Measurements from ENCODE around the gene GABARAPL1.

GABARAPL1 gene

GRCh38 chr12:10252201-10252600 lies 39.5 kb downstream of the GABARAPL1 start:
- H3K27ac ChIP-seq (replicated peaks) = no peak overlapping the region
- no peaks in the 10 kb centered on the region for H3K27me3 ChIP-seq (ENCODE audit: insufficient read depth, poor library complexity, severe bottlenecking)
- no peak for DNase-seq (ENCODE audit: low read depth in 1 of 2, low spot score in 1 of 2)
- H3K4me3 ChIP-seq (replicated peaks; ENCODE audit: insufficient read depth, low read length) = no peak overlapping the region
- no peak for TF ChIP-seq REST (IDR thresholded peaks at IDR 0.05; ENCODE audit: insufficient replicate concordance, low read depth)
- TF ChIP-seq CTCF (IDR thresholded peaks at IDR 0.05; ENCODE audit: insufficient read depth, low read length) = no peak
- TF ChIP-seq GABPA (IDR thresholded peaks at IDR 0.05; ENCODE audit: low read depth) = no peak
- no peak for TF ChIP-seq SPI1 (IDR thresholded peaks at IDR 0.05; ENCODE audit: borderline replicate concordance, low read depth)
- no peak for TF ChIP-seq POLR2AphosphoS5 (IDR thresholded peaks at IDR 0.05; ENCODE audit: low read depth)

GRCh38 chr12:10256064-10256463 lies 43.4 kb downstream of the GABARAPL1 start:
- Histone ChIP-seq H3K27me3 (ENCODE audit: insufficient read depth, poor library complexity, severe bottlenecking) (no peaks in the 10 kb centered on the region), H3K4me3 (replicated peaks; ENCODE audit: insufficient read depth, low read length) (no peak overlapping the region), H3K27ac (replicated peaks) (no peak overlapping the region)
- TF ChIP-seq GABPA (IDR thresholded peaks at IDR 0.05; ENCODE audit: low read depth) (no peak), REST (IDR thresholded peaks at IDR 0.05; ENCODE audit: insufficient replicate concordance, low read depth) (no peak), CTCF (IDR thresholded peaks at IDR 0.05; ENCODE audit: insufficient read depth, low read length) (no peak), SPI1 (IDR thresholded peaks at IDR 0.05; ENCODE audit: borderline replicate concordance, low read depth) (no peak), POLR2AphosphoS5 (IDR thresholded peaks at IDR 0.05; ENCODE audit: low read depth) (no peak)
- DNase-seq (ENCODE audit: low read depth in 1 of 2, low spot score in 1 of 2) = no peak

- Histone ChIP-seq H3K27me3 (ENCODE audit: insufficient read depth, poor library complexity, severe bottlenecking) (no peaks in the 10 kb centered on the region), H3K4me3 (replicated peaks; ENCODE audit: insufficient read depth, low read length) (no peak overlapping the region), H3K27ac (replicated peaks) (no peak overlapping the region)
- TF ChIP-seq SPI1 (IDR thresholded peaks at IDR 0.05; ENCODE audit: borderline replicate concordance, low read depth) (no peak), CTCF (IDR thresholded peaks at IDR 0.05; ENCODE audit: insufficient read depth, low read length) (no peak), GABPA (IDR thresholded peaks at IDR 0.05; ENCODE audit: low read depth) (no peak), POLR2AphosphoS5 (IDR thresholded peaks at IDR 0.05; ENCODE audit: low read depth) (no peak), REST (IDR thresholded peaks at IDR 0.05; ENCODE audit: insufficient replicate concordance, low read depth) (no peak)
- DNase-seq (ENCODE audit: low read depth in 1 of 2, low spot score in 1 of 2) = no peak
Observed at GRCh38 chr12:10260927-10261326, 48.2 kb downstream of the GABARAPL1 start.

All from HL-60 (cell line).